ENCODE data around the gene OSTM1.

Gene OSTM1

GRCh38 chr6:108113557-108114519, 39.3 kb upstream of the OSTM1 start:
- DNase-seq (ENCODE audit: low spot score): no peak
- H3K36me3 Mint-ChIP-seq (ENCODE audit: low read depth): peaks cover 4% of the 10 kb centered on the region
- no peaks in the 10 kb centered on the region for H3K9me3 Mint-ChIP-seq
- peak overlapping the region; percentile 58 for H3K4me3 Mint-ChIP-seq
- H3K27me3 Mint-ChIP-seq (ENCODE audit: low read depth): peaks cover 87% of the 10 kb centered on the region
- peaks cover 23% of the 10 kb centered on the region for H3K4me1 Mint-ChIP-seq (ENCODE audit: low read depth)
- H3K27ac Mint-ChIP-seq: no peak overlapping the region

- H3K36me3 Mint-ChIP-seq (ENCODE audit: low read depth): no peaks in the 10 kb centered on the region
- no peak overlapping the region for H3K27ac Mint-ChIP-seq
- H3K4me3 Mint-ChIP-seq: no peak overlapping the region
- peaks cover 2% of the 10 kb centered on the region for H3K4me1 Mint-ChIP-seq (ENCODE audit: low read depth)
- DNase-seq (ENCODE audit: low spot score): no peak
- H3K27me3 Mint-ChIP-seq (ENCODE audit: low read depth): peaks cover 51% of the 10 kb centered on the region
- no peaks in the 10 kb centered on the region for H3K9me3 Mint-ChIP-seq
Observed at GRCh38 chr6:108108374-108108773, 33.8 kb upstream of the OSTM1 start.

GRCh38 chr6:108107102-108107501, 32.6 kb upstream of the OSTM1 start:
- Mint-ChIP-seq H3K4me3 (no peak overlapping the region), H3K27ac (no peak overlapping the region), H3K36me3 (ENCODE audit: low read depth) (no peaks in the 10 kb centered on the region), H3K4me1 (ENCODE audit: low read depth) (no peaks in the 10 kb centered on the region), H3K9me3 (no peaks in the 10 kb centered on the region), H3K27me3 (ENCODE audit: low read depth) (peaks cover 47% of the 10 kb centered on the region)
- no peak for DNase-seq (ENCODE audit: low spot score)

GRCh38 chr6:108106694-108107093, 32.2 kb upstream of the OSTM1 start:
- Mint-ChIP-seq H3K4me3 (no peak overlapping the region), H3K4me1 (ENCODE audit: low read depth) (no peaks in the 10 kb centered on the region), H3K36me3 (ENCODE audit: low read depth) (no peaks in the 10 kb centered on the region), H3K27me3 (ENCODE audit: low read depth) (peaks cover 44% of the 10 kb centered on the region), H3K9me3 (no peaks in the 10 kb centered on the region), H3K27ac (no peak overlapping the region)
- no peak for DNase-seq (ENCODE audit: low spot score)

- H3K4me3 Mint-ChIP-seq: no peak overlapping the region
- no peak for DNase-seq (ENCODE audit: low spot score)
- H3K27ac Mint-ChIP-seq: no peak overlapping the region
- peaks cover 42% of the 10 kb centered on the region for H3K27me3 Mint-ChIP-seq (ENCODE audit: low read depth)
- no peaks in the 10 kb centered on the region for H3K36me3 Mint-ChIP-seq (ENCODE audit: low read depth)
- H3K4me1 Mint-ChIP-seq (ENCODE audit: low read depth): no peaks in the 10 kb centered on the region
- no peaks in the 10 kb centered on the region for H3K9me3 Mint-ChIP-seq
Observed at GRCh38 chr6:108106261-108106660, 31.7 kb upstream of the OSTM1 start.

GRCh38 chr6:108105571-108105970, 31.0 kb upstream of the OSTM1 start:
- Mint-ChIP-seq H3K27me3 (ENCODE audit: low read depth) (peaks cover 42% of the 10 kb centered on the region), H3K36me3 (ENCODE audit: low read depth) (no peaks in the 10 kb centered on the region), H3K27ac (no peak overlapping the region), H3K4me3 (no peak overlapping the region), H3K4me1 (ENCODE audit: low read depth) (no peaks in the 10 kb centered on the region), H3K9me3 (no peaks in the 10 kb centered on the region)
- DNase-seq (ENCODE audit: low spot score): no peak

- H3K27ac Mint-ChIP-seq: no peak overlapping the region
- H3K27me3 Mint-ChIP-seq (ENCODE audit: low read depth): peaks cover 37% of the 10 kb centered on the region
- no peaks in the 10 kb centered on the region for H3K9me3 Mint-ChIP-seq
- H3K4me3 Mint-ChIP-seq: no peak overlapping the region
- H3K36me3 Mint-ChIP-seq (ENCODE audit: low read depth): no peaks in the 10 kb centered on the region
- no peaks in the 10 kb centered on the region for H3K4me1 Mint-ChIP-seq (ENCODE audit: low read depth)
- no peak for DNase-seq (ENCODE audit: low spot score)
Observed at GRCh38 chr6:108102965-108103364, 28.4 kb upstream of the OSTM1 start.

- Mint-ChIP-seq H3K27ac (no peak overlapping the region), H3K4me3 (no peak overlapping the region), H3K36me3 (ENCODE audit: low read depth) (no peaks in the 10 kb centered on the region), H3K4me1 (ENCODE audit: low read depth) (peaks cover 3% of the 10 kb centered on the region), H3K9me3 (no peaks in the 10 kb centered on the region), H3K27me3 (ENCODE audit: low read depth) (peaks cover 36% of the 10 kb centered on the region)
- no peak for DNase-seq (ENCODE audit: low spot score)
Observed at GRCh38 chr6:108100003-108100402, 25.5 kb upstream of the OSTM1 start.

- no peaks in the 10 kb centered on the region for H3K9me3 Mint-ChIP-seq
- no peak overlapping the region for H3K27ac Mint-ChIP-seq
- peaks cover 3% of the 10 kb centered on the region for H3K4me1 Mint-ChIP-seq (ENCODE audit: low read depth)
- no peak for DNase-seq (ENCODE audit: low spot score)
- H3K27me3 Mint-ChIP-seq (ENCODE audit: low read depth): peaks cover 33% of the 10 kb centered on the region
- no peak overlapping the region for H3K4me3 Mint-ChIP-seq
- H3K36me3 Mint-ChIP-seq (ENCODE audit: low read depth): no peaks in the 10 kb centered on the region
Observed at GRCh38 chr6:108097882-108098281, 23.3 kb upstream of the OSTM1 start.

GRCh38 chr6:108093781-108094300, 19.3 kb upstream of the OSTM1 start:
- H3K27me3 Mint-ChIP-seq (ENCODE audit: low read depth): peaks cover 32% of the 10 kb centered on the region
- no peaks in the 10 kb centered on the region for H3K9me3 Mint-ChIP-seq
- no peak overlapping the region for H3K27ac Mint-ChIP-seq
- DNase-seq (ENCODE audit: low spot score): no peak
- peaks cover 3% of the 10 kb centered on the region for H3K4me1 Mint-ChIP-seq (ENCODE audit: low read depth)
- H3K4me3 Mint-ChIP-seq: no peak overlapping the region
- H3K36me3 Mint-ChIP-seq (ENCODE audit: low read depth): no peaks in the 10 kb centered on the region

GRCh38 chr6:108091288-108091687, 16.7 kb upstream of the OSTM1 start:
- Mint-ChIP-seq H3K4me1 (ENCODE audit: low read depth) (no peaks in the 10 kb centered on the region), H3K36me3 (ENCODE audit: low read depth) (no peaks in the 10 kb centered on the region), H3K9me3 (no peaks in the 10 kb centered on the region), H3K4me3 (no peak overlapping the region), H3K27ac (no peak overlapping the region), H3K27me3 (ENCODE audit: low read depth) (peaks cover 30% of the 10 kb centered on the region)
- DNase-seq (ENCODE audit: low spot score): no peak

- Mint-ChIP-seq H3K9me3 (no peaks in the 10 kb centered on the region), H3K27ac (no peak overlapping the region), H3K36me3 (ENCODE audit: low read depth) (no peaks in the 10 kb centered on the region), H3K4me3 (no peak overlapping the region), H3K27me3 (ENCODE audit: low read depth) (peaks cover 50% of the 10 kb centered on the region), H3K4me1 (ENCODE audit: low read depth) (no peaks in the 10 kb centered on the region)
- no peak for DNase-seq (ENCODE audit: low spot score)
Observed at GRCh38 chr6:108083349-108083748, 8.8 kb upstream of the OSTM1 start.

GRCh38 chr6:108082539-108082938, 8.0 kb upstream of the OSTM1 start:
- Mint-ChIP-seq H3K27ac (no peak overlapping the region), H3K9me3 (no peaks in the 10 kb centered on the region), H3K4me3 (no peak overlapping the region), H3K36me3 (ENCODE audit: low read depth) (no peaks in the 10 kb centered on the region), H3K27me3 (ENCODE audit: low read depth) (peaks cover 48% of the 10 kb centered on the region), H3K4me1 (ENCODE audit: low read depth) (no peaks in the 10 kb centered on the region)
- DNase-seq (ENCODE audit: low spot score): no peak

- peaks cover 4% of the 10 kb centered on the region for H3K4me1 Mint-ChIP-seq (ENCODE audit: low read depth)
- H3K27me3 Mint-ChIP-seq (ENCODE audit: low read depth): peaks cover 41% of the 10 kb centered on the region
- no peak overlapping the region for H3K4me3 Mint-ChIP-seq
Observed at GRCh38 chr6:108080010-108080780, 5.7 kb upstream of the OSTM1 start.

More at GRCh38 chr6:108080010-108080780, 5.7 kb upstream of the OSTM1 start:
- no peaks in the 10 kb centered on the region for H3K9me3 Mint-ChIP-seq
- no peak overlapping the region for H3K27ac Mint-ChIP-seq
- no peak for DNase-seq (ENCODE audit: low spot score)
- H3K36me3 Mint-ChIP-seq (ENCODE audit: low read depth): no peaks in the 10 kb centered on the region

Measured in T-helper 2 cell treated with Interferon-gamma antibody and Interleukin-4, amounts not matched to agents 5 μg/mL and 100 μg/mL, for 36 hours (primary cell).